ENCODE data around the gene TRA2A. TPM values are rescaled to one million over a fixed set of nuclear protein-coding genes. Genes with fewer than 3 reads are reported as not detected.
"Not testable (repeated sequence)": the region's sequence is repeated elsewhere in the genome, so short reads cannot be mapped to it uniquely, and the experiment has no call there.

Gene TRA2A
- total and polyA plus RNA-seq, 2 donors (not counting 3 experiments of a cell fraction or from before 2014, with no cell fraction given), result 55.1 to 112 TPM

DNA sequence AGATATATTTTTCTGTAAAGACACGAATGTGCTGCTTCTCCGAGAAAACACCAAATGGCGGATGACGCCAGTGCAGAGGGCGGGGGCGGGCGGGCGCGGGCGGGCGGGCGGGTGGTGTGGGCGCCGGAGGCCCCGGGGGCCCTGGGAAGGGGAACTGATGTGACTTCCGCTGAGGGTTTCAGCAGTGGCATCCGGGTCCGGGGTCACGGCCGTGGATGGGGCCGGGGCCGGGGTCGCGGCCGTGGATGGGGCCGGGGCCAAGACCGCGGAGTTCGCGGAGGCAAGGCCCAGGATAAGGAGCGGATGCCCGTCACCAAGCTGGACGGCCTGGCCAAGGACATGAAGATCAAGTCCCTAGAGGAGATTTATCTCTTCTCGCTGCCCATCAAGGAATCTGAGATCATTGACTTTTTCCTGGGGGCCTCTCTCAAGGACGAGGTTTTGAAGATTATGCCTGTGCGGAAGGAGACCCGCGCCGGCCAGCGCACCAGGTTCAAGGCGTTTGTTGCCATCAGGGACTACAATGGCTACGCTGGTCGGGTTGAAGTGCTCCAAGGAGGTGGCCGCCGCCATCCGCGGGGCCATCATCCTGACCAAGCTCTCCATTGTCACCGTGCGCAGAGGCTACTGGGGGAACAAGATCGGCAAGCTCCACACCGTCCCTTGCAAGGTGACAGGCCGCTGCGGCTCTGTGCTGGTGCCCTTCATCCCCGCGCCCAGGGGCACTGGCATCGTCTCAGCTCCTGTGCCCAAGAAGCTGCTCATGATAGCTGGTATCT is 41.2 kb downstream of the TRA2A start:
- Histone ChIP-seq H3K4me1 (ENCODE audit: control insufficient read depth, extremely low read depth, insufficient read depth, low read length) (peaks cover 2% of the 10 kb centered on the region), H4K20me1 (replicated peaks; ENCODE audit: control insufficient read depth, extremely low read depth, insufficient read depth, low read length) (no peaks in the 10 kb centered on the region), H2AFZ (ENCODE audit: low read depth, low read length) (peak overlapping the region; percentile 66), H3K9me1 (replicated peaks; ENCODE audit: control insufficient read depth, extremely low read depth, insufficient read depth, low read length) (no peaks in the 10 kb centered on the region), H3K9ac (replicated peaks; ENCODE audit: extremely low read depth, insufficient read depth, low read length) (peak overlapping the region; percentile 75), H3K36me3 (ENCODE audit: control insufficient read depth in 2 of 2, extremely low read depth in 1 of 2, insufficient read depth in 2 of 2, low read length in 2 of 2) (no peaks in the 10 kb centered on the region), H3K4me2 (ENCODE audit: insufficient read depth, low read length) (peak overlapping the region; percentile 82), H3K79me2 (ENCODE audit: control insufficient read depth, insufficient read depth, low read length) (no peaks in the 10 kb centered on the region), H3K27ac (ENCODE audit: insufficient read depth, low read depth, low read length) (peak overlapping the region; percentile 56), H3K9me3 (replicated peaks; ENCODE audit: control insufficient read depth, insufficient read depth, low read length) (no peaks in the 10 kb centered on the region), H3K27me3 (ENCODE audit: control insufficient read depth in 2 of 2, insufficient read depth in 2 of 2, low read length in 2 of 2) (no peaks in the 10 kb centered on the region), H3K4me3 (replicated peaks in 1 of 3; ENCODE audit: insufficient read depth in 1 of 3, low read depth in 1 of 3, low read length in 3 of 3) (peak overlapping the region; percentile 6 to 58 (median 45))
- CTCF ChIA-PET, result interaction anchor here (0.9 to 3.1 kb wide), 6 partner anchors 41 to 217 kb away, joined by 3 to 10 read pairs (median 4); no protein-coding TSS in a partner anchor
- dilution Hi-C loops (cut with MboI; ENCODE audit: extremely low pct_ligation_motif_present, low sequenced_read_pairs), result no loop called here
- peak; percentile 48 for DNase-seq (ENCODE audit: low read depth, low spot score)
- POLR2A ChIA-PET, result interaction anchor here (0.6 kb wide), 2 partner anchors 8 to 13 kb away, joined by 3 to 6 read pairs; no protein-coding TSS in a partner anchor
- TSS peak; percentile 89 for BruUV-seq (replicated peaks)
- TF ChIP-seq FOS (IDR thresholded peaks at IDR 0.05; ENCODE audit: borderline replicate concordance, insufficient read depth, low read length) (no peak), POLR2A (IDR thresholded peaks at IDR 0.05; ENCODE audit: low read depth, low read length) (peak; percentile 47)
- TF ChIP-seq, protein P1, sequence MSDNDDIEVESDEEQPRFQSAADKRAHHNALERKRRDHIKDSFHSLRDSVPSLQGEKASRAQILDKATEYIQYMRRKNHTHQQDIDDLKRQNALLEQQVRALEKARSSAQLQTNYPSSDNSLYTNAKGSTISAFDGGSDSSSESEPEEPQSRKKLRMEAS (IDR thresholded peaks at IDR 0.05; ENCODE audit: insufficient read depth, insufficient read length), result no peak
- no peak for FAIRE-seq
- intact Hi-C loops (cut with micrococcal nuclease), result loop anchor here (1.0 to 2.0 kb wide), 2 partner anchors 16 to 217 kb away; no protein-coding TSS in a partner anchor

DNA sequence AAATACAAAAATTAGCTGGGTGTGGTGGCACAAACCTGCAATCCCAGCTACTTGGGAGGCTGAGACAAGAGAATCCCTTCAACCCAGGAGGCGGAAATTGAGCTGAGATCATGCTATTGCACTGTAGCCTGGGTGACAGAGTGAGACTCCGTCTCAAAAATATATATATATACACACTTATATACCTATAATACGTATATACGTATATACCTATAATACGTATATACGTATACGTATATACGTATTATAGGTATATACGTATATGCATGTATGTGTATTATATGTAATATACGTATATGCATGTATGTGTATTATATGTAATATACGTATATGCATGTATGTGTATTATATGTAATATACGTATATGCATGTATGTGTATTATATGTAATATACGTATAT is 43.1 kb downstream of the TRA2A start:
- H3K4me2 ChIP-seq (ENCODE audit: insufficient read depth, low read length); intact Hi-C loops (cut with micrococcal nuclease); H2AFZ ChIP-seq (ENCODE audit: low read depth, low read length); DNase-seq (ENCODE audit: low read depth, low spot score); dilution Hi-C loops (cut with MboI; ENCODE audit: extremely low pct_ligation_motif_present, low sequenced_read_pairs); FAIRE-seq; H3K36me3 ChIP-seq (ENCODE audit: control insufficient read depth in 2 of 2, extremely low read depth in 1 of 2, insufficient read depth in 2 of 2, low read length in 2 of 2); H3K9ac ChIP-seq (replicated peaks; ENCODE audit: extremely low read depth, insufficient read depth, low read length); H4K20me1 ChIP-seq (replicated peaks; ENCODE audit: control insufficient read depth, extremely low read depth, insufficient read depth, low read length); H3K27ac ChIP-seq (ENCODE audit: insufficient read depth, low read depth, low read length); H3K4me1 ChIP-seq (ENCODE audit: control insufficient read depth, extremely low read depth, insufficient read depth, low read length); H3K79me2 ChIP-seq (ENCODE audit: control insufficient read depth, insufficient read depth, low read length); BruUV-seq (replicated peaks); H3K9me1 ChIP-seq (replicated peaks; ENCODE audit: control insufficient read depth, extremely low read depth, insufficient read depth, low read length); H3K4me3 ChIP-seq (replicated peaks in 1 of 3; ENCODE audit: insufficient read depth in 1 of 3, low read depth in 1 of 3, low read length in 3 of 3); H3K9me3 ChIP-seq (replicated peaks; ENCODE audit: control insufficient read depth, insufficient read depth, low read length); H3K27me3 ChIP-seq (ENCODE audit: control insufficient read depth in 2 of 2, insufficient read depth in 2 of 2, low read length in 2 of 2); POLR2A ChIA-PET: not testable (repeated sequence)
- CTCF ChIA-PET, result interaction anchor here (0.7 to 3.1 kb wide), 2 partner anchors 9 to 216 kb away, joined by 3 to 8 read pairs; no protein-coding TSS in a partner anchor
